Activated naive CD8-positive, alpha-beta T cell treated with anti-CD3 and anti-CD28 coated beads for 36 hours (primary cell): ENCODE results near the gene MTFP1. TPM values are rescaled to one million over a fixed set of nuclear protein-coding genes. Genes with fewer than 3 reads are reported as not detected.

ENCODE experiments used
- DNase-seq: peaks from one replicate; pipeline ENCODE4 v3.0.0; 2021
- H3K27ac Mint-ChIP-seq: one replicate; pipeline ENCODE4 v1.8.0; 2022; ENCODE audit warnings: mild to moderate bottlenecking, moderate library complexity, mixed read lengths
- H3K27me3 Mint-ChIP-seq: one replicate; pipeline ENCODE4 v1.8.0; 2022; ENCODE audit warnings: mild to moderate bottlenecking, mixed read lengths
- H3K36me3 Mint-ChIP-seq: one replicate; pipeline ENCODE4 v1.8.0; 2021; ENCODE audit warnings: mild to moderate bottlenecking, mixed read lengths
- H3K4me1 Mint-ChIP-seq: one replicate; pipeline ENCODE4 v1.8.0; 2021; ENCODE audit warnings: mixed read lengths
- H3K4me3 Mint-ChIP-seq: one replicate; pipeline ENCODE4 v1.8.0; 2022; ENCODE audit warnings: mild to moderate bottlenecking, moderate library complexity, mixed read lengths
- H3K9me3 Mint-ChIP-seq: one replicate; pipeline ENCODE4 v1.8.0; 2022; ENCODE audit warnings: mixed read lengths
- total RNA-seq, 2 experiments: library from RNA; stranded (reverse); gene quantifications; one replicate each; pipeline ENCODE4 v1.2.3, GENCODE V29; 2021

The MTFP1 gene
- total RNA-seq, 2 experiments from 2014 or later: 109 to 114 TPM

DNA sequence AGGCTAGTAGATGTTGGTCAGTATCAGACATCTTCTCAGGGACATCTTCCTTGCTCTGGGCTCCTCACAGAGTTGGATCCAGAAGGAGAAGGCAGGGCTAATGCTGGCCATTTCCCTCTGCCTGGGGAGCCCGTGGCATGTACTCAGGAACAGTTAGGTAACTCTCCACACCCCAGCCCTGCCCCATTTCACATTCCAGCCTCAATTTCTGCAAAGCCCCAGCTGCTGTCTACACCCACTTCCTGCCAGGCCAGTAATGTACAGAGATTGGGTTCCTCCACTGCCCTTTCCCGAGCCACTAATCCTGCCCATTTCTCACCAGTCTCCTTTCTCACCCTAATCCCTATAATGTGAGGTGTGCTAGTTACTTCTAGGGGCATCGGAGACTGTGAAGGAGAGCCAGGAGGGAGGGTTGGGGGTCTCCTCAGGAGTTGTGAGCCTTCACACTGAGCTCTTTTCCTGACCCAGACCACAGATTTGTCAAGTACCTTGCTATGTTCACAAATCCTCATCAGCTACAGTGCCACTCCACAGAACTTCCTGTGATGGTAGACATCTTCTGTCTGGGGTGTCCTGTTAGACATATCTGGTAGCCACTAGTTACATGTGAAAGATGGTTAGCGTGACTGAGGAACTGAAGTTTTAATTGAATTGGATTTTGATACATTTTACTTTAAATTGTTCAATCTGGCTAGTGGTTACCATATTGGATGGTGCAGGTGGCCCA, 47.6 kb downstream of the MTFP1 start:
- Mint-ChIP-seq H3K4me3 (no peak overlapping the region), H3K9me3 (no peaks in the 10 kb centered on the region), H3K27ac (no peak overlapping the region), H3K36me3 (no peaks in the 10 kb centered on the region), H3K4me1 (no peaks in the 10 kb centered on the region), H3K27me3 (peaks cover 18% of the 10 kb centered on the region)
- no peak for DNase-seq

DNA sequence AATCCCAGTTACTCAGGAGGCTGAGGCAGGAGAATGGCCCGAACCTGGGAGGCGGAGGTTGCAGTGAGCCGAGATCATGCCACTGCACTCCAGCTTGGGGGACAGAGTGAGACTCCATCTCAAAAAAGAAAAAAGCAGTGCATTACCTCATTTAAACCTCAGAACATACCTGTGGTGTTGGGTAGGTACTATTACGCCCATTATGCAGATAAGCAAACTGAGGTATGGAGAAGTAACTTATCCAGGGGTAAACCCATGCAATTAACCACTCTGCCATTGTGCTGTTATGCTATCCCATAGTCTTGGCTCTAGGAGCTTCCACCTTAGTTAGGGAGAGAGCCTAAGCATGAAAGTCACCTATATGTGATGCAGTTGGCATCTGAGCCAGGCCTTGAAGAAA, 48.6 kb downstream of the MTFP1 start:
- H3K4me3 Mint-ChIP-seq: no peak overlapping the region
- no peaks in the 10 kb centered on the region for H3K4me1 Mint-ChIP-seq
- DNase-seq: no peak
- H3K27ac Mint-ChIP-seq: no peak overlapping the region
- H3K27me3 Mint-ChIP-seq: peaks cover 18% of the 10 kb centered on the region
- H3K9me3 Mint-ChIP-seq: no peaks in the 10 kb centered on the region
- H3K36me3 Mint-ChIP-seq: no peaks in the 10 kb centered on the region

DNA sequence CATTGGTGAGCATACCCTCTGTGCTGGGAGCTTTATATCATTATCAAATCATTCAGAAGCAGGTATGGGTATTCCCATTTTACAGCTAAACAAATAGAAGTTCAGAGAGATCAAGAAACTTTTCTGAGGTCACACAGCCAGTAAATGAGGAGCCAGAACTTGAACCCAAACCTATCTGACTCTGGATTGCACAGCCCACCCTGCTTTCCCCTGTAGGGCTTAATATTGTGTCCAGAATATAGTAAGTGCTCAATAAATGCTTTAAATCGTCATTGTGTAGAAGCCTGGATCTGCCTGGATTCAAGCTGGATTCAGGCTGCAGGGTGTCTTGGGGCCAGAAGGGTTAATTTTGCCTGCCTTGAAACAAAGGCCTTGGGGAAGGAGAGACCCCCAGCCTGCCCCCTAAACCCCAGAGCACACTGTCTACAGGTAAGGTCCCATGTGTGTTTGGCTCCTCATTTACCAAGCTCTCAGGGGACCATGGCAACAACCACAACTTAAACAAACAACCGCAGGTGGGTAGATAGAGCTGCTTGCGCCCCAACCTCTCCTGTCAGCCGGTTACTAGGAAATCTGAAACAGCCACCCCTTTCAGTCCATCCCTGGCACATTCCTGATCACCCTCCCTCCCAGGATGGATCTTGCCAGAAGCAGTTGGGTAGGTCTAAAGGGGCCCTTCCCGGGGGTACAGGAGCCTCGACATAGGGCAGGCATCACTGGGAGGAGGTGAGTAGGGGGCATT, 49.3 kb downstream of the MTFP1 start:
- H3K4me1 Mint-ChIP-seq: no peaks in the 10 kb centered on the region
- no peak for DNase-seq
- H3K27ac Mint-ChIP-seq: no peak overlapping the region

More for the DNA sequence above, 49.3 kb downstream of the MTFP1 start:
- Mint-ChIP-seq H3K9me3 (no peaks in the 10 kb centered on the region), H3K27me3 (peaks cover 18% of the 10 kb centered on the region), H3K36me3 (no peaks in the 10 kb centered on the region), H3K4me3 (no peak overlapping the region)

Other genes starting within 250 kb of the MTFP1 start
- gene LIF, start 179.0 kb upstream of the MTFP1 start, total RNA-seq: 100 to 1,000 TPM; 282 to 288 TPM
- gene OSM, start 158.9 kb upstream of the MTFP1 start, total RNA-seq: 10 to 100 TPM; 47.9 to 50.7 TPM
- gene CASTOR1, start 136.3 kb upstream of the MTFP1 start, total RNA-seq: 1 to 10 TPM; 2.8 to 3.5 TPM
- gene TBC1D10A, start 98.8 kb upstream of the MTFP1 start, total RNA-seq: 10 to 100 TPM; 13.0 to 14.4 TPM
- gene SF3A1, start 68.9 kb upstream of the MTFP1 start, total RNA-seq: 100 to 1,000 TPM; 243 to 244 TPM
- gene CCDC157, start 68.8 kb upstream of the MTFP1 start, total RNA-seq: 1 to 10 TPM; 2.5 to 2.6 TPM
- 1 to 10 TPM; 3.3 to 3.9 TPM for gene RNF215, start 38.4 kb upstream of the MTFP1 start, total RNA-seq
- gene SEC14L2, start 28.8 kb upstream of the MTFP1 start, total RNA-seq: 1 to 10 TPM; 9.1 to 9.4 TPM
- gene SEC14L3, start 46.2 kb downstream of the MTFP1 start, total RNA-seq: not detected
- gene SEC14L4, start 79.9 kb downstream of the MTFP1 start, total RNA-seq: not detected
- gene SEC14L6, start 121.0 kb downstream of the MTFP1 start, total RNA-seq: not detected
- gene GAL3ST1, start 148.9 kb downstream of the MTFP1 start, total RNA-seq: not detected
- gene PES1, start 166.1 kb downstream of the MTFP1 start, total RNA-seq: 100 to 1,000 TPM; 196 to 199 TPM
- gene TCN2, start 181.4 kb downstream of the MTFP1 start, total RNA-seq: under 1 TPM; 0.48 to 0.64 TPM
- gene SLC35E4, start 210.0 kb downstream of the MTFP1 start, total RNA-seq: 1 to 10 TPM; 3.2 to 3.6 TPM
- 1 to 10 TPM; 4.8 to 5.6 TPM for gene DUSP18, start 242.1 kb downstream of the MTFP1 start, total RNA-seq